Ascending aorta (tissue), 2 donors: Measurements from ENCODE around the gene SLC15A3. TPM values are rescaled to one million over a fixed set of nuclear protein-coding genes. Genes with fewer than 3 reads are reported as not detected.

Experiments
- DNase-seq, 2 donors: peaks; one replicate each; pipeline ENCODE4 v3.0.0-alpha.2; 2019; ENCODE audit warnings: low spot score in 2 of 2
- H3K27ac ChIP-seq, 2 donors: fragments of 200-600 bp; sonication (generic); one replicate each; pipeline ENCODE4 v1.5.1; 2016 to 2017; ENCODE audit warnings: mild to moderate bottlenecking in 1 of 2
- H3K27me3 ChIP-seq: fragments of 200-600 bp; sonication (generic); one replicate; pipeline ENCODE4 v1.5.1; 2017
- H3K36me3 ChIP-seq, 2 donors: fragments of 200-600 bp; sonication (generic); one replicate each; pipeline ENCODE4 v1.5.1; 2016
- H3K4me1 ChIP-seq, 2 donors: fragments of 200-600 bp; sonication (generic); one replicate each; pipeline ENCODE4 v1.5.1; 2016 to 2017; ENCODE audit warnings: mild to moderate bottlenecking in 1 of 2
- H3K4me3 ChIP-seq, 2 donors: fragments of 200-600 bp; sonication (generic); one replicate each; pipeline ENCODE4 v1.5.1; 2016 to 2017; ENCODE audit warnings: mild to moderate bottlenecking in 1 of 2
- H3K9me3 ChIP-seq, 2 donors: fragments of 200-600 bp; sonication (generic); one replicate each; pipeline ENCODE4 v1.5.1; 2016
- CTCF ChIP-seq, 3 experiments: fragments of 200-600 bp in 2 of 3; fragments of 450-650 bp in 1 of 3; sonication (generic) in 2 of 3; IDR thresholded peaks; one replicate each; pipeline ENCODE4 v1.5.1; 2016 to 2019; ENCODE audit warnings: antibody characterized with exemption in 3 of 3, mild to moderate bottlenecking in 1 of 3, moderate library complexity in 1 of 3
- intact Hi-C: fragments of 100-400 bp; cut with DNase I; formaldehyde crosslinking; loops from one replicate; pipeline ENCODE4 v1.15.1; 2023
- total RNA-seq: library from RNA; depleted of rRNA; stranded (reverse); fragments of >200 nt; gene quantifications from one replicate; pipeline ENCODE4 v1.1.0, GENCODE V29; 2016

The SLC15A3 gene
- total RNA-seq, 1 donor from 2014 or later, result 27.1 TPM

GRCh38 chr11:60939855-60940254 is 12.1 kb downstream of the SLC15A3 start:
- Histone ChIP-seq H3K36me3 (peaks cover 36 to 57% of the 10 kb centered on the region in 2 donors), H3K27me3 (no peaks in the 10 kb centered on the region), H3K4me3 (no peak overlapping the region), H3K9me3 (no peaks in the 10 kb centered on the region), H3K4me1 (no peaks in the 10 kb centered on the region), H3K27ac (no peak overlapping the region)
- no peak for DNase-seq
- TF ChIP-seq CTCF (IDR thresholded peaks at IDR 0.05), result no peak
- intact Hi-C loops, result no loop called here

GRCh38 chr11:60939301-60939700 is 12.7 kb downstream of the SLC15A3 start:
- Histone ChIP-seq H3K9me3 (no peaks in the 10 kb centered on the region), H3K36me3 (peaks cover 36 to 54% of the 10 kb centered on the region in 2 donors), H3K4me3 (no peak overlapping the region), H3K27ac (no peak overlapping the region), H3K4me1 (no peaks in the 10 kb centered on the region), H3K27me3 (no peaks in the 10 kb centered on the region)
- DNase-seq, result no peak
- no peak for TF ChIP-seq CTCF (IDR thresholded peaks at IDR 0.05)
- intact Hi-C loops, result no loop called here

GRCh38 chr11:60938500-60938899 is 13.5 kb downstream of the SLC15A3 start:
- intact Hi-C loops, result no loop called here
- no peaks in the 10 kb centered on the region for H3K27me3 ChIP-seq
- DNase-seq, result no peak
- no peak overlapping the region for H3K4me3 ChIP-seq
- no peaks in the 10 kb centered on the region for H3K4me1 ChIP-seq
- no peak overlapping the region for H3K27ac ChIP-seq
- peaks cover 32 to 49% of the 10 kb centered on the region in 2 donors for H3K36me3 ChIP-seq
- H3K9me3 ChIP-seq, result no peaks in the 10 kb centered on the region
- no peak for TF ChIP-seq CTCF (IDR thresholded peaks at IDR 0.05)

- no peak for TF ChIP-seq CTCF (IDR thresholded peaks at IDR 0.05)
- no peak for DNase-seq
- H3K4me1 ChIP-seq, result no peaks in the 10 kb centered on the region
- no peaks in the 10 kb centered on the region for H3K27me3 ChIP-seq
- H3K9me3 ChIP-seq, result no peaks in the 10 kb centered on the region
- no peak overlapping the region for H3K4me3 ChIP-seq
- intact Hi-C loops, result no loop called here
- H3K27ac ChIP-seq, result no peak overlapping the region
- H3K36me3 ChIP-seq, result peaks cover 27 to 44% of the 10 kb centered on the region in 2 donors
Observed at GRCh38 chr11:60937811-60938210, 14.2 kb downstream of the SLC15A3 start.

GRCh38 chr11:60937144-60937527 is 14.8 kb downstream of the SLC15A3 start:
- Histone ChIP-seq H3K27ac (no peak overlapping the region), H3K36me3 (peaks cover 26 to 38% of the 10 kb centered on the region in 2 donors)

More at GRCh38 chr11:60937144-60937527, 14.8 kb downstream of the SLC15A3 start:
- Histone ChIP-seq H3K4me3 (no peak overlapping the region), H3K9me3 (no peaks in the 10 kb centered on the region), H3K27me3 (no peaks in the 10 kb centered on the region), H3K4me1 (no peaks in the 10 kb centered on the region)
- intact Hi-C loops, result no loop called here
- no peak for TF ChIP-seq CTCF (IDR thresholded peaks at IDR 0.05)
- no peak for DNase-seq
